Testis (tissue), 3 donors: Measurements from ENCODE around the gene NAMPT. TPM values are rescaled to one million over a fixed set of nuclear protein-coding genes. Genes with fewer than 3 reads are reported as not detected.

ENCODE experiments used
- DNase-seq: peaks from one replicate; pipeline ENCODE4 v3.0.0-alpha.2; 2019
- H3K27ac ChIP-seq, 2 donors: fragments of 200-600 bp; sonication (generic); one replicate each; pipeline ENCODE4 v1.5.1; 2019
- H3K27me3 ChIP-seq: fragments of 200-600 bp; sonication (generic); one replicate; pipeline ENCODE4 v1.5.1; 2019
- H3K36me3 ChIP-seq: fragments of 200-600 bp; sonication (generic); one replicate; pipeline ENCODE4 v1.5.1; 2017; ENCODE audit warnings: low read depth; ENCODE audit errors: missing control alignments
- H3K4me1 ChIP-seq: fragments of 200-600 bp; sonication (generic); one replicate; pipeline ENCODE4 v1.5.1; 2019
- H3K4me3 ChIP-seq, 2 donors: fragments of 200-600 bp; sonication (generic); one replicate each; pipeline ENCODE4 v1.5.1; 2017 to 2019
- H3K9me3 ChIP-seq: fragments of 200-600 bp; sonication (generic); one replicate; pipeline ENCODE4 v1.5.1; 2017
- POLR2A ChIP-seq: fragments of 450-650 bp; IDR thresholded peaks from one replicate; pipeline ENCODE4 v1.6.1; 2017; ENCODE audit warnings: antibody characterized with exemption, mild to moderate bottlenecking, moderate library complexity
- whole genome bisulfite sequencing, 2 donors: methylation state at CpG; one replicate each; pipeline ENCODE4 v1.1.5; 2018; 5-methylcytosine and 5-hydroxymethylcytosine counted together
- intact Hi-C: fragments of 100-400 bp; cut with DNase I; formaldehyde crosslinking; loops from one replicate; pipeline ENCODE4 v1.15.1; 2023; ENCODE audit warnings: low total_unique reads
- polyA plus RNA-seq: library from polyadenylated mRNA; stranded (reverse); fragments of 350-450 nt; fragmentation: Illumina TruSeq; extraction: RNeasy Lipid Tissue Mini Kit (QIAGEN cat#74804); gene quantifications from one replicate; pipeline ENCODE4 v1.2.3, GENCODE V29; 2014; ENCODE audit warnings: low read depth, low replicate concordance; ENCODE audit not compliant: insufficient read depth
- total RNA-seq, 2 donors: library from RNA; depleted of rRNA; stranded (reverse); fragments of >200 nt; gene quantifications; one replicate each; pipeline ENCODE4 v1.2.3, GENCODE V29; 2016
- TF ChIP-seq, protein P1 (sequence below), 3 experiments: fragments of 450-650 bp in 2 of 3; fragments of 200-600 bp in 1 of 3; sonication (generic) in 1 of 3; IDR thresholded peaks; one replicate each; pipeline ENCODE4 v1.5.1; 2016 to 2019; ENCODE audit warnings: antibody characterized with exemption in 3 of 3, mild to moderate bottlenecking in 2 of 3, moderate library complexity in 1 of 3

NAMPT gene
- total and polyA plus RNA-seq, 3 donors from 2014 or later = 28.6 to 60.4 (median 45.0) TPM

DNA sequence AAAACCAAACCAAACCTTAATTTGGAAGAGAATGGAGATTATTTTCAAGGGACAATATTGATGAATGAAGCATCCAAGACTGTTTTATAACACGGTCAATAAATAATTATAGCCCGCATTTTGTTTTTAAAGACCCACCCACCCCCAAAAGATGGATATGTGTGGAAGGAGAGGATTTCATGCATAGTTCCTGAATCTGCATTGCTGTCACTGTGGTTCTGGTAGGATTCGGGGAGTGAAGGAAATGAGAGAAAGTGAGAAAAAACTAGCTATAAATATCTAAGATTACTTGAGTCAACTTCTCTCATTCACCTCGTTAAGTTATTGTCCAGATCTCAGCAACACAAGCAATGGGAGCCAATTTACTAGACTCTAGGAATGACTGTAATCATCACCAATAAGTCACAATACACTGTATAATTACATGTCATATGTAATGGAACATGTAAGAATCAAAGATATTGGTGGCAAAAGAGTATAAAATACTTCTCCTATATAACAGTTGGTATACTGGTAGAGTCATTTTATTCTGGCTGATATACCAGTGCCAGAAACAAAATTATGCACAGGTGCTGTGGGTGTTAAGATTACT, 30.2 kb downstream of the NAMPT start:
- TF ChIP-seq POLR2A = no peak
- TF ChIP-seq, protein P1, sequence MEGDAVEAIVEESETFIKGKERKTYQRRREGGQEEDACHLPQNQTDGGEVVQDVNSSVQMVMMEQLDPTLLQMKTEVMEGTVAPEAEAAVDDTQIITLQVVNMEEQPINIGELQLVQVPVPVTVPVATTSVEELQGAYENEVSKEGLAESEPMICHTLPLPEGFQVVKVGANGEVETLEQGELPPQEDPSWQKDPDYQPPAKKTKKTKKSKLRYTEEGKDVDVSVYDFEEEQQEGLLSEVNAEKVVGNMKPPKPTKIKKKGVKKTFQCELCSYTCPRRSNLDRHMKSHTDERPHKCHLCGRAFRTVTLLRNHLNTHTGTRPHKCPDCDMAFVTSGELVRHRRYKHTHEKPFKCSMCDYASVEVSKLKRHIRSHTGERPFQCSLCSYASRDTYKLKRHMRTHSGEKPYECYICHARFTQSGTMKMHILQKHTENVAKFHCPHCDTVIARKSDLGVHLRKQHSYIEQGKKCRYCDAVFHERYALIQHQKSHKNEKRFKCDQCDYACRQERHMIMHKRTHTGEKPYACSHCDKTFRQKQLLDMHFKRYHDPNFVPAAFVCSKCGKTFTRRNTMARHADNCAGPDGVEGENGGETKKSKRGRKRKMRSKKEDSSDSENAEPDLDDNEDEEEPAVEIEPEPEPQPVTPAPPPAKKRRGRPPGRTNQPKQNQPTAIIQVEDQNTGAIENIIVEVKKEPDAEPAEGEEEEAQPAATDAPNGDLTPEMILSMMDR (IDR thresholded peaks at IDR 0.05) = no peak
- H3K9me3 ChIP-seq = no peaks in the 10 kb centered on the region
- no peaks in the 10 kb centered on the region for H3K4me1 ChIP-seq
- no peak overlapping the region for H3K27ac ChIP-seq
- intact Hi-C loops = no loop called here
- H3K36me3 ChIP-seq = no peaks in the 10 kb centered on the region
- 85 to 87% methylated on average over 4 of the region's 4 CpGs for WGBS, 2 donors
- H3K4me3 ChIP-seq = no peak overlapping the region
- H3K27me3 ChIP-seq = no peaks in the 10 kb centered on the region
- DNase-seq = no peak

DNA sequence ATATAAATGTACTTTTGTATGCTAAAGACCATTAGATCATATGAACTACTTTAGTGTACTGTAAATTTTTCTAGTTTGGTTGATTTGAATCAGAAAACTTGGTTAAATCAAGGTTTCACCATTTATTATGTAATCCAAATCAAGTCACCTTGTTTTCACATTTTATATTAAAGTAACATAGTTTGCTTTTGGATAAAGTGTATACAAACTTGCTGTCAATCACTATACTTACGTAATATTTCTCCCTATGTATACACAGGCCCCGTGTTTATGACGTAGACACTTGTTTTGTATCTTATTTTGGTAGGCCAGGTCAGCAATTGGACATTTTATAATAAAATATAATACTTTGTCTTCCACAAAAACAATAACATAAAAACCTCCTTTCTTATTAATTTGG, 32.2 kb downstream of the NAMPT start:
- H3K9me3 ChIP-seq = no peaks in the 10 kb centered on the region
- no peaks in the 10 kb centered on the region for H3K27me3 ChIP-seq
- no peak overlapping the region for H3K27ac ChIP-seq
- DNase-seq = no peak
- no peak for TF ChIP-seq POLR2A
- TF ChIP-seq, protein P1 (IDR thresholded peaks at IDR 0.05) = no peak
- H3K4me3 ChIP-seq = no peak overlapping the region
- 89 to 92% methylated on average over 3 of the region's 3 CpGs for WGBS, 2 donors
- no peaks in the 10 kb centered on the region for H3K36me3 ChIP-seq
- no peaks in the 10 kb centered on the region for H3K4me1 ChIP-seq
- intact Hi-C loops = no loop called here

DNA sequence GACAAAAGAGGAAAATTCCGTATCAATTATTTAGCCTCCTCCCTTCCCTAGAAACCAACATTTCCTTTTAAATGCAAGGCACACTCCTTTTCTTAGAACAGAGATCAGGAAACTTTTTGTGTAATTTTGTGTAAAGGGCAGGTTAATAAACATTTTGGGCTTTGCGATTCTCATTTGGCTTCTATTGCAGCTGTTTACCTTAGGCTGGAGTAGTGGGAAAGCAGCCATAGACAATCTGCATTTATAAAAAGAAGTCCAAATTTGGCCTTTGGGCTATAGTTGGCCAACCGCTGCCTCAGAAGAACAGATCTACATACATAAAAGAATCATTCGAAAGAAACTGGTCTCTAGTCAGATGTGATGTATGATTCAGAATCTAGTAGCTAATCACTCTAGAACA, 35.3 kb downstream of the NAMPT start:
- 96% methylated on average over 4 of the region's 4 CpGs for WGBS, 2 donors
- no peak for DNase-seq

DNA sequence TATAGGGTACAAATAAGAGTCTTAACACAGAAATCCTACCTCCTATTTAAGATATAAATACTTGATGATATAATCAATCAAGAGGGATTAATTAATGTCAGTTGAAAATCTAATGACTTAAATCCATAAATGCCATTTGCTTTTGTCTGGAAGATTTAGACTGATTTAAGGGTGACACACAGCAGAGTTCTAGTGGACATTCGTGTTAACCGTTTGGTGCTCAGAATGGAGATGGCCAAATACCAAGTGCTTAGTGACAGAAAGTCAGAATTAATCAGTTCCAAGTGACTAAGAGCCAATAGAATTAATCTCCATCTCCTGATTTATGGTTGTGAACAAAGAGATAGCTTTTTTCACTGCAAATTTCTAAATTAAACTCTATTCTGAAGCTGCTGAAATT, 36.2 kb downstream of the NAMPT start:
- DNase-seq = no peak
- Histone ChIP-seq H3K4me3 (no peak overlapping the region), H3K27me3 (no peaks in the 10 kb centered on the region), H3K9me3 (no peaks in the 10 kb centered on the region), H3K36me3 (no peaks in the 10 kb centered on the region), H3K27ac (no peak overlapping the region), H3K4me1 (no peaks in the 10 kb centered on the region)
- intact Hi-C loops = no loop called here
- TF ChIP-seq, protein P1 (IDR thresholded peaks at IDR 0.05) = no peak
- 94 to 95% methylated on average over 2 of the region's 2 CpGs for WGBS, 2 donors

More for the DNA sequence above, 35.3 kb downstream of the NAMPT start:
- TF ChIP-seq, protein P1 (IDR thresholded peaks at IDR 0.05) = no peak
- TF ChIP-seq POLR2A = no peak
- Histone ChIP-seq H3K4me1 (no peaks in the 10 kb centered on the region), H3K9me3 (no peaks in the 10 kb centered on the region), H3K4me3 (no peak overlapping the region), H3K36me3 (no peaks in the 10 kb centered on the region), H3K27ac (no peak overlapping the region), H3K27me3 (no peaks in the 10 kb centered on the region)
- intact Hi-C loops = no loop called here

DNA sequence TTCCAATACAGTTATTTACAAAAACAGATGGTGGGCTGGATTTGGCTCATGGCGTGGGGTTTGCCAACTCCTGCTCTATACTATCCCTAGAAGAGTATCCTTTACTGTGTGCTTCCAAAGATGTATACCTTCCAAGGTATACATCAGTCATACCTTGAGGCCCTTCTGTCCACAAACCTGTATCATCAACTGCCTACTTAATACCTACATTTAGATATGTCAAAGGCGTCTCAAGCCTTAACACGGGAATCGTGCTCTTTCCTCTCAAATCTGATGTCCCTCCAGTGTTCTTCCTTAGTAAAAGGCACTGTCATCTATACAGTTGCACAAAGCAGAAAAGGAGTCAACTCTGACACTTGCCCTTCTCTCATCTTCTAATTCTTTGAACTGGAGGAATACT, 36.9 kb downstream of the NAMPT start:
- no peak overlapping the region for H3K4me3 ChIP-seq
- H3K4me1 ChIP-seq = no peaks in the 10 kb centered on the region
- intact Hi-C loops = no loop called here
- no peak for DNase-seq
- H3K27me3 ChIP-seq = no peaks in the 10 kb centered on the region
- no peak overlapping the region for H3K27ac ChIP-seq
- WGBS, 2 donors = 93 to 97% methylated on average over 4 of the region's 4 CpGs
- no peaks in the 10 kb centered on the region for H3K36me3 ChIP-seq
- H3K9me3 ChIP-seq = no peaks in the 10 kb centered on the region
- TF ChIP-seq, protein P1 (IDR thresholded peaks at IDR 0.05) = no peak
- no peak for TF ChIP-seq POLR2A
